Measurements from ENCODE around the gene TPBGL. TPM values are rescaled to one million over a fixed set of nuclear protein-coding genes. Genes with fewer than 3 reads are reported as not detected.
A peak's percentile ranks its signal among the peaks of the same experiment; 100 is the strongest.

The TPBGL gene
- total and polyA plus RNA-seq, 2 experiments from 2014 or later: 0.08 to 0.21 TPM

DNA sequence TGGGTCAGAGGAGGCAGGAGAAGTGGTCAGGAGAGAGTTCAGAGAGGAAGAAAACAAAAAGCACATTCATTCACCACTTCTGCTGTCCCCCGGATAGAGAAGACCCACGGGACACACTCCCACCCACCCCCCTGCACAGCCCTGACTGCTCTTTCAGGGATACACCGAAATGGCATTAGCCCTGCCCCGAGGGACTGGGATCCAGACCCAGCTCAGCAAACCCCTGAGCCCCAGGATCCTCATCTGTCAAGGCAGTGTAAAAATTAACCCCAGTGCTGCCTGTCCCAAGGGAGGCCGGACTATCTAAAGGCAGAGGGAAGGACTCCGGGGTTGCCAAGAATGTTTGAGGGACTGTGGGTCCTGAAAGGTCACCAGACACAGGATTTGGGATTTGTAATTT is 31.2 kb downstream of the TPBGL start:
- no peak for DNase-seq (ENCODE audit: low spot score)
- Mint-ChIP-seq H3K27me3 (ENCODE audit: insufficient read depth, low read depth, poor library complexity) (peaks cover 4% of the 10 kb centered on the region), H3K36me3 (ENCODE audit: low read depth) (peaks cover 50% of the 10 kb centered on the region), H3K9me3 (no peaks in the 10 kb centered on the region), H3K4me1 (peaks cover 18% of the 10 kb centered on the region), H3K4me3 (no peak overlapping the region), H3K27ac (peak overlapping the region; percentile 64; the same call in 1 of the 2 replicates)
- Histone ChIP-seq H3K27me3 (ENCODE audit: insufficient read depth) (no peaks in the 10 kb centered on the region), H2AFZ (no peak overlapping the region), H3K4me2 (no peak overlapping the region), H3K36me3 (ENCODE audit: insufficient read depth) (no peaks in the 10 kb centered on the region), H3F3A (replicated peaks; ENCODE audit: low read depth) (no peaks in the 10 kb centered on the region), H3K4me3 (no peak overlapping the region), H3K27ac (ENCODE audit: low read depth) (no peak overlapping the region), H3K9me2 (ENCODE audit: insufficient read depth) (no peaks in the 10 kb centered on the region), H3K79me2 (replicated peaks; ENCODE audit: insufficient read depth) (no peaks in the 10 kb centered on the region), H4K20me1 (replicated peaks; ENCODE audit: insufficient read depth) (no peaks in the 10 kb centered on the region), H3K4me1 (ENCODE audit: insufficient read depth) (peaks cover 4% of the 10 kb centered on the region; the same call in 1 of the 2 replicates)
- TF ChIP-seq ZNF114 (CRISPR knock-in tag; IDR thresholded peaks at IDR 0.05) (no peak), EZH2phosphoT487 (IDR thresholded peaks at IDR 0.05; ENCODE audit: unreplicated experiment) (no peak), JUNB (IDR thresholded peaks at IDR 0.05; ENCODE audit: unreplicated experiment) (no peak), POLR2AphosphoS5 (IDR thresholded peaks at IDR 0.05; ENCODE audit: low read depth) (no peak), STAT1 (IDR thresholded peaks at IDR 0.05; ENCODE audit: unreplicated experiment) (no peak), REST (IDR thresholded peaks at IDR 0.05; ENCODE audit: unreplicated experiment) (no peak), ZNF331 (CRISPR knock-in tag; IDR thresholded peaks at IDR 0.05; ENCODE audit: low read depth) (no peak), EZH2 (IDR thresholded peaks at IDR 0.05; ENCODE audit: low read depth, unreplicated experiment) (no peak), CREB1 (CRISPR knock-in tag; IDR thresholded peaks at IDR 0.05; ENCODE audit: low read depth) (no peak), NANOG (IDR thresholded peaks at IDR 0.05; ENCODE audit: borderline replicate concordance) (no peak)
- TF ChIP-seq, protein P1, sequence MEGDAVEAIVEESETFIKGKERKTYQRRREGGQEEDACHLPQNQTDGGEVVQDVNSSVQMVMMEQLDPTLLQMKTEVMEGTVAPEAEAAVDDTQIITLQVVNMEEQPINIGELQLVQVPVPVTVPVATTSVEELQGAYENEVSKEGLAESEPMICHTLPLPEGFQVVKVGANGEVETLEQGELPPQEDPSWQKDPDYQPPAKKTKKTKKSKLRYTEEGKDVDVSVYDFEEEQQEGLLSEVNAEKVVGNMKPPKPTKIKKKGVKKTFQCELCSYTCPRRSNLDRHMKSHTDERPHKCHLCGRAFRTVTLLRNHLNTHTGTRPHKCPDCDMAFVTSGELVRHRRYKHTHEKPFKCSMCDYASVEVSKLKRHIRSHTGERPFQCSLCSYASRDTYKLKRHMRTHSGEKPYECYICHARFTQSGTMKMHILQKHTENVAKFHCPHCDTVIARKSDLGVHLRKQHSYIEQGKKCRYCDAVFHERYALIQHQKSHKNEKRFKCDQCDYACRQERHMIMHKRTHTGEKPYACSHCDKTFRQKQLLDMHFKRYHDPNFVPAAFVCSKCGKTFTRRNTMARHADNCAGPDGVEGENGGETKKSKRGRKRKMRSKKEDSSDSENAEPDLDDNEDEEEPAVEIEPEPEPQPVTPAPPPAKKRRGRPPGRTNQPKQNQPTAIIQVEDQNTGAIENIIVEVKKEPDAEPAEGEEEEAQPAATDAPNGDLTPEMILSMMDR (conservative IDR thresholded peaks at IDR 0.05; ENCODE audit: low read depth in 2 of 2): no peak
- TF ChIP-seq, protein P2, sequence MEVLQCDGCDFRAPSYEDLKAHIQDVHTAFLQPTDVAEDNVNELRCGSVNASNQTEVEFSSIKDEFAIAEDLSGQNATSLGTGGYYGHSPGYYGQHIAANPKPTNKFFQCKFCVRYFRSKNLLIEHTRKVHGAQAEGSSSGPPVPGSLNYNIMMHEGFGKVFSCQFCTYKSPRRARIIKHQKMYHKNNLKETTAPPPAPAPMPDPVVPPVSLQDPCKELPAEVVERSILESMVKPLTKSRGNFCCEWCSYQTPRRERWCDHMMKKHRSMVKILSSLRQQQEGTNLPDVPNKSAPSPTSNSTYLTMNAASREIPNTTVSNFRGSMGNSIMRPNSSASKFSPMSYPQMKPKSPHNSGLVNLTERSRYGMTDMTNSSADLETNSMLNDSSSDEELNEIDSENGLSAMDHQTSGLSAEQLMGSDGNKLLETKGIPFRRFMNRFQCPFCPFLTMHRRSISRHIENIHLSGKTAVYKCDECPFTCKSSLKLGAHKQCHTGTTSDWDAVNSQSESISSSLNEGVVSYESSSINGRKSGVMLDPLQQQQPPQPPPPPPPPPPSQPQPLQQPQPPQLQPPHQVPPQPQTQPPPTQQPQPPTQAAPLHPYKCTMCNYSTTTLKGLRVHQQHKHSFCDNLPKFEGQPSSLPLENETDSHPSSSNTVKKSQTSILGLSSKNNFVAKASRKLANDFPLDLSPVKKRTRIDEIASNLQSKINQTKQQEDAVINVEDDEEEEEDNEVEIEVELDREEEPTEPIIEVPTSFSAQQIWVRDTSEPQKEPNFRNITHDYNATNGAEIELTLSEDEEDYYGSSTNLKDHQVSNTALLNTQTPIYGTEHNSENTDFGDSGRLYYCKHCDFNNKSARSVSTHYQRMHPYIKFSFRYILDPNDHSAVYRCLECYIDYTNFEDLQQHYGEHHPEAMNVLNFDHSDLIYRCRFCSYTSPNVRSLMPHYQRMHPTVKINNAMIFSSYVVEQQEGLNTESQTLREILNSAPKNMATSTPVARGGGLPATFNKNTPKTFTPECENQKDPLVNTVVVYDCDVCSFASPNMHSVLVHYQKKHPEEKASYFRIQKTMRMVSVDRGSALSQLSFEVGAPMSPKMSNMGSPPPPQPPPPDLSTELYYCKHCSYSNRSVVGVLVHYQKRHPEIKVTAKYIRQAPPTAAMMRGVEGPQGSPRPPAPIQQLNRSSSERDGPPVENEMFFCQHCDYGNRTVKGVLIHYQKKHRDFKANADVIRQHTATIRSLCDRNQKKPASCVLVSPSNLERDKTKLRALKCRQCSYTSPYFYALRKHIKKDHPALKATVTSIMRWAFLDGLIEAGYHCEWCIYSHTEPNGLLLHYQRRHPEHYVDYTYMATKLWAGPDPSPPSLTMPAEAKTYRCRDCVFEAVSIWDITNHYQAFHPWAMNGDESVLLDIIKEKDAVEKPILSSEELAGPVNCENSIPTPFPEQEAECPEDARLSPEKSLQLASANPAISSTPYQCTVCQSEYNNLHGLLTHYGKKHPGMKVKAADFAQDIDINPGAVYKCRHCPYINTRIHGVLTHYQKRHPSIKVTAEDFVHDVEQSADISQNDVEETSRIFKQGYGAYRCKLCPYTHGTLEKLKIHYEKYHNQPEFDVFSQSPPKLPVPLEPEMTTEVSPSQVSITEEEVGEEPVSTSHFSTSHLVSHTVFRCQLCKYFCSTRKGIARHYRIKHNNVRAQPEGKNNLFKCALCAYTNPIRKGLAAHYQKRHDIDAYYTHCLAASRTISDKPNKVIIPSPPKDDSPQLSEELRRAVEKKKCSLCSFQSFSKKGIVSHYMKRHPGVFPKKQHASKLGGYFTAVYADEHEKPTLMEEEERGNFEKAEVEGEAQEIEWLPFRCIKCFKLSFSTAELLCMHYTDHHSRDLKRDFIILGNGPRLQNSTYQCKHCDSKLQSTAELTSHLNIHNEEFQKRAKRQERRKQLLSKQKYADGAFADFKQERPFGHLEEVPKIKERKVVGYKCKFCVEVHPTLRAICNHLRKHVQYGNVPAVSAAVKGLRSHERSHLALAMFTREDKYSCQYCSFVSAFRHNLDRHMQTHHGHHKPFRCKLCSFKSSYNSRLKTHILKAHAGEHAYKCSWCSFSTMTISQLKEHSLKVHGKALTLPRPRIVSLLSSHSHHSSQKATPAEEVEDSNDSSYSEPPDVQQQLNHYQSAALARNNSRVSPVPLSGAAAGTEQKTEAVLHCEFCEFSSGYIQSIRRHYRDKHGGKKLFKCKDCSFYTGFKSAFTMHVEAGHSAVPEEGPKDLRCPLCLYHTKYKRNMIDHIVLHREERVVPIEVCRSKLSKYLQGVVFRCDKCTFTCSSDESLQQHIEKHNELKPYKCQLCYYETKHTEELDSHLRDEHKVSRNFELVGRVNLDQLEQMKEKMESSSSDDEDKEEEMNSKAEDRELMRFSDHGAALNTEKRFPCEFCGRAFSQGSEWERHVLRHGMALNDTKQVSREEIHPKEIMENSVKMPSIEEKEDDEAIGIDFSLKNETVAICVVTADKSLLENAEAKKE (CRISPR knock-in tag; IDR thresholded peaks at IDR 0.05): no peak
- TF ChIP-seq, protein P3, sequence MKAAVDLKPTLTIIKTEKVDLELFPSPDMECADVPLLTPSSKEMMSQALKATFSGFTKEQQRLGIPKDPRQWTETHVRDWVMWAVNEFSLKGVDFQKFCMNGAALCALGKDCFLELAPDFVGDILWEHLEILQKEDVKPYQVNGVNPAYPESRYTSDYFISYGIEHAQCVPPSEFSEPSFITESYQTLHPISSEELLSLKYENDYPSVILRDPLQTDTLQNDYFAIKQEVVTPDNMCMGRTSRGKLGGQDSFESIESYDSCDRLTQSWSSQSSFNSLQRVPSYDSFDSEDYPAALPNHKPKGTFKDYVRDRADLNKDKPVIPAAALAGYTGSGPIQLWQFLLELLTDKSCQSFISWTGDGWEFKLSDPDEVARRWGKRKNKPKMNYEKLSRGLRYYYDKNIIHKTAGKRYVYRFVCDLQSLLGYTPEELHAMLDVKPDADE (IDR thresholded peaks at IDR 0.05): no peak
- ATAC-seq: no peak
